H1 (cell line): ENCODE results near the gene KIF1C. TPM values are rescaled to one million over a fixed set of nuclear protein-coding genes. Genes with fewer than 3 reads are reported as not detected.
A peak's percentile ranks its signal among the peaks of the same experiment; 100 is the strongest.

ENCODE experiments used
- CTCF ChIA-PET: fragments of 300-600 bp; sonication (Branson Sonifier 250); formaldehyde crosslinking; loops from one replicate; lab custom pipeline; 2021; ENCODE audit not compliant: partially characterized antibody; lab: Charles Lee
- POLR2A ChIA-PET: fragments of 300-600 bp; sonication (Branson Sonifier 250); formaldehyde crosslinking; loops from one replicate; lab custom pipeline; 2021; ENCODE audit warnings: inconsistent platforms; ENCODE audit not compliant: partially characterized antibody; lab: Charles Lee
- DNase-seq, 2 experiments: peaks; one replicate each; pipeline versions ENCODE4 v3.0.0 to v3.0.0-alpha.2; 2010 to 2022; ENCODE audit warnings: low spot score in 2 of 2, low read depth in 1 of 2, mixed read lengths in 1 of 2
- FAIRE-seq: peaks from 2 replicates; lab custom pipeline; 2011; peaks lifted over from hg19 to GRCh38; lab: Jason Lieb, UNC
- H2AFZ ChIP-seq: 2 replicates; pipeline ENCODE4 v1.8.1; 2012; ENCODE audit warnings: low read length, inconsistent platforms
- H2AK5ac ChIP-seq: 2 replicates; pipeline ENCODE4 v1.6.1; 2013; ENCODE audit warnings: low read depth, low read length
- H2BK120ac ChIP-seq: replicated peaks from 2 replicates; pipeline ENCODE3; 2013; ENCODE audit warnings: low read depth, low read length, inconsistent platforms
- H2BK12ac ChIP-seq: 2 replicates; pipeline ENCODE4 v1.6.1; 2013; ENCODE audit warnings: low read depth, low read length
- H2BK15ac ChIP-seq: 2 replicates; pipeline ENCODE4 v1.6.1; 2013; ENCODE audit warnings: low read length
- H2BK20ac ChIP-seq: 2 replicates; pipeline ENCODE4 v1.6.1; 2013; ENCODE audit warnings: low read length
- H2BK5ac ChIP-seq: 2 replicates; pipeline ENCODE4 v1.6.1; 2013; ENCODE audit warnings: low read depth, low read length
- H3K14ac ChIP-seq: 2 replicates; pipeline ENCODE4 v1.6.1; 2013; ENCODE audit warnings: inconsistent platforms; ENCODE audit not compliant: insufficient read length
- H3K18ac ChIP-seq: 2 replicates; pipeline ENCODE4 v1.6.1; 2013; ENCODE audit warnings: low read length; ENCODE audit errors: extremely low read depth
- H3K23ac ChIP-seq: 2 replicates; pipeline ENCODE4 v1.6.1; 2013; ENCODE audit warnings: inconsistent platforms; ENCODE audit not compliant: insufficient read length
- H3K23me2 ChIP-seq: 2 replicates; pipeline ENCODE4 v1.6.1; 2013; ENCODE audit warnings: low read depth, low read length
- H3K27ac ChIP-seq: 2 replicates; pipeline ENCODE4 v1.6.1; 2011; ENCODE audit warnings: low read depth, low read length, inconsistent platforms
- H3K27me3 ChIP-seq, 4 experiments: replicated peaks in 1 of 4; 1 replicate in 1 of 4; 2 replicates in 3 of 4; pipeline versions ENCODE4 v1.6.1 to v1.8.1; 2011 to 2013; ENCODE audit warnings: low read length in 3 of 4, mild to moderate bottlenecking in 3 of 4, inconsistent platforms in 2 of 4, mixed read lengths in 2 of 4, moderate library complexity in 1 of 4; ENCODE audit not compliant: control insufficient read depth in 3 of 4, insufficient read depth in 3 of 4; ENCODE audit errors: extremely low read depth in 1 of 4
- H3K36me3 ChIP-seq, 4 experiments: 2 replicates each; pipeline versions ENCODE4 v1.6.1 to v1.8.1; 2011 to 2013; ENCODE audit warnings: mild to moderate bottlenecking in 4 of 4, low read length in 3 of 4, moderate library complexity in 2 of 4, control low read depth in 1 of 4, inconsistent platforms in 1 of 4; ENCODE audit not compliant: insufficient read depth in 4 of 4, control insufficient read depth in 2 of 4
- H3K4ac ChIP-seq: replicated peaks from 2 replicates; pipeline ENCODE3; 2013; ENCODE audit warnings: low read length, low read depth, mixed read lengths, inconsistent platforms; ENCODE audit not compliant: insufficient read length
- H3K4me1 ChIP-seq, 4 experiments: replicated peaks in 1 of 4; 1 replicate in 1 of 4; 2 replicates in 3 of 4; pipeline versions ENCODE4 v1.6.1 to v1.8.1; 2011 to 2013; ENCODE audit warnings: low read length in 3 of 4, inconsistent platforms in 2 of 4, mixed read lengths in 1 of 4; ENCODE audit not compliant: insufficient read depth in 4 of 4, control insufficient read depth in 3 of 4
- H3K4me2 ChIP-seq, 2 experiments: 2 replicates each; pipeline versions ENCODE4 v1.6.1 to v1.8.1; 2011 to 2013; ENCODE audit warnings: low read depth in 2 of 2, low read length in 2 of 2, control low read depth in 1 of 2, inconsistent platforms in 1 of 2, mild to moderate bottlenecking in 1 of 2; ENCODE audit not compliant: insufficient read depth in 1 of 2
- H3K4me3 ChIP-seq, 4 experiments: fragments of 200-600, 300-600 bp in 1 of 4; sonication (generic), shearing (Covaris generic), sonication (Bioruptor Twin) in 1 of 4; 2 replicates each; pipeline versions ENCODE4 v1.5.1 to v1.8.1; 2011 to 2016; ENCODE audit warnings: low read length in 4 of 4, low read depth in 3 of 4, control low read depth in 2 of 4, inconsistent platforms in 2 of 4, mild to moderate bottlenecking in 2 of 4, mixed read lengths in 1 of 4, moderate library complexity in 1 of 4; ENCODE audit not compliant: insufficient read depth in 2 of 4; ENCODE audit errors: extremely low read depth in 1 of 4
- H3K56ac ChIP-seq: replicated peaks from 2 replicates; pipeline ENCODE3; 2013; ENCODE audit warnings: low read depth, mild to moderate bottlenecking, mixed read lengths, low read length, inconsistent platforms; ENCODE audit not compliant: insufficient read length
- H3K79me1 ChIP-seq: 2 replicates; pipeline ENCODE4 v1.6.1; 2013; ENCODE audit warnings: low read depth, low read length, control low read depth
- H3K79me2 ChIP-seq, 2 experiments: 2 replicates each; pipeline versions ENCODE4 v1.6.1 to v1.8.1; 2012 to 2013; ENCODE audit warnings: low read length in 2 of 2, mild to moderate bottlenecking in 2 of 2, inconsistent platforms in 1 of 2; ENCODE audit not compliant: insufficient read depth in 2 of 2, control insufficient read depth in 1 of 2
- H3K9ac ChIP-seq, 4 experiments: replicated peaks in 1 of 4; 1 replicate in 1 of 4; 2 replicates in 3 of 4; pipeline versions ENCODE4 v1.6.1 to v1.8.1; 2011 to 2013; ENCODE audit warnings: low read depth in 3 of 4, low read length in 3 of 4, control low read depth in 2 of 4, mild to moderate bottlenecking in 2 of 4, moderate library complexity in 2 of 4, inconsistent platforms in 1 of 4; ENCODE audit errors: extremely low read depth in 1 of 4
- H3K9me3 ChIP-seq, 2 experiments: 2 replicates each; pipeline versions ENCODE4 v1.6.1 to v1.8.1; 2012 to 2013; ENCODE audit warnings: mild to moderate bottlenecking in 2 of 2, moderate library complexity in 2 of 2, control low read depth in 1 of 2, inconsistent platforms in 1 of 2, low read depth in 1 of 2, low read length in 1 of 2, mixed read lengths in 1 of 2; ENCODE audit not compliant: insufficient read depth in 2 of 2
- H4K20me1 ChIP-seq, 2 experiments: replicated peaks in 1 of 2; 2 replicates each; pipeline versions ENCODE3 to v1.8.1; 2011 to 2013; ENCODE audit warnings: inconsistent platforms in 2 of 2, low read length in 2 of 2, mild to moderate bottlenecking in 1 of 2; ENCODE audit not compliant: insufficient read depth in 2 of 2, control insufficient read depth in 1 of 2
- H4K5ac ChIP-seq: 2 replicates; pipeline ENCODE4 v1.6.1; 2013; ENCODE audit warnings: low read length, low read depth, mixed read lengths, inconsistent platforms; ENCODE audit not compliant: insufficient read length
- H4K8ac ChIP-seq: 2 replicates; pipeline ENCODE4 v1.8.0; 2013; ENCODE audit warnings: mild to moderate bottlenecking, moderate library complexity, low read length, inconsistent platforms; ENCODE audit not compliant: insufficient read depth; ENCODE audit errors: extremely low read depth
- H4K91ac ChIP-seq: replicated peaks from 2 replicates; pipeline ENCODE3; 2013; ENCODE audit warnings: low read length, mixed read lengths, inconsistent platforms; ENCODE audit not compliant: insufficient read length
- BACH1 ChIP-seq: IDR thresholded peaks from 2 replicates; pipeline ENCODE4 v1.6.1; 2012; ENCODE audit warnings: low read length, improper control_type of control experiment
- E2F6 ChIP-seq: IDR thresholded peaks from 2 replicates; pipeline ENCODE4 v1.6.1; 2012; ENCODE audit warnings: inconsistent platforms
- HDAC6 ChIP-seq: IDR thresholded peaks from one replicate; pipeline ENCODE4 v1.7.1; 2012; ENCODE audit warnings: low read depth, mild to moderate bottlenecking, inconsistent platforms, low read length, moderate library complexity
- JUND ChIP-seq: IDR thresholded peaks from 2 replicates; pipeline ENCODE4 v1.6.1; 2011; ENCODE audit warnings: mild to moderate bottlenecking, improper control_type of control experiment, low read length
- MAX ChIP-seq: IDR thresholded peaks from 2 replicates; pipeline ENCODE4 v1.6.1; 2012; ENCODE audit warnings: inconsistent platforms
- NRF1 ChIP-seq: IDR thresholded peaks from 2 replicates; pipeline ENCODE4 v1.6.1; 2011; ENCODE audit warnings: mild to moderate bottlenecking, low read depth, low read length, improper control_type of control experiment
- PHF8 ChIP-seq: fragments of 200-600 bp; sonication (generic); conservative IDR thresholded peaks from 2 replicates; pipeline ENCODE4 v1.7.1; 2012; ENCODE audit warnings: low read depth, mild to moderate bottlenecking, inconsistent platforms, low read length, moderate library complexity
- POLR2A ChIP-seq, 2 experiments: IDR thresholded peaks; 1 replicate in 1 of 2; 2 replicates in 1 of 2; pipeline ENCODE4 v1.6.1; 2011; ENCODE audit warnings: low read depth in 2 of 2, low read length in 2 of 2, mild to moderate bottlenecking in 2 of 2; ENCODE audit errors: control extremely low read depth in 1 of 2
- SRF ChIP-seq: IDR thresholded peaks from 2 replicates; pipeline ENCODE4 v1.6.1; 2011; ENCODE audit warnings: mild to moderate bottlenecking, low read depth, low read length, moderate library complexity
- TBP ChIP-seq: IDR thresholded peaks from 2 replicates; pipeline ENCODE4 v1.6.1; 2011; ENCODE audit warnings: low read depth, low read length, improper control_type of control experiment
- ZNF274 ChIP-seq: IDR thresholded peaks from 2 replicates; pipeline ENCODE4 v1.7.0; 2012; ENCODE audit warnings: low read length, borderline replicate concordance; ENCODE audit errors: extremely low read depth
- WGBS, 2 experiments: shearing (Covaris generic) in 1 of 2; methylation state at CpG; one replicate each; pipeline versions ENCODE4 v1.1.6 to v1.1.7; 2013 to 2015; ENCODE audit warnings: low lambda C conversion rate in 2 of 2, mixed read lengths in 2 of 2, inconsistent platforms in 1 of 2, low coverage in 1 of 2, missing lambda C conversion rate in 1 of 2; ENCODE audit not compliant: insufficient replicate concordance in 2 of 2, insufficient coverage in 1 of 2, insufficient read length in 1 of 2; ENCODE audit errors: extremely low coverage in 1 of 2, missing lambda C conversion rate in 1 of 2; 5-methylcytosine and 5-hydroxymethylcytosine counted together
- polyA plus RNA-seq, 7 experiments: library from polyadenylated mRNA; depleted of rRNA in 3 of 7; stranded (reverse) in 5 of 7; unstranded in 2 of 7; fragments of >200 nt in 5 of 7; fragments of 200-250 nt in 2 of 7; gene quantifications; 1 replicate in 5 of 7; 2 replicates in 1 of 7; 4 replicates in 1 of 7; pipeline versions ENCODE4 v1.2.1 to v1.2.3, GENCODE V29; 2011 to 2013; ENCODE audit warnings: missing spikeins in 2 of 7, mixed read lengths in 2 of 7
- total RNA-seq: library from RNA; stranded (reverse); fragmentation: NEBNext Ultra II Directional; extraction: Animal tissue kit (Norgen Biotek cat#: 25700); gene quantifications from 2 replicates; pipeline ENCODE4 v1.2.1, GENCODE V29; 2021

The KIF1C gene
- total and polyA plus RNA-seq, 2 of the 8 experiments (the other 6 are each of a cell fraction or from before 2014, with no cell fraction given): 14.3 to 114 TPM

GRCh38 chr17:4949321-4950074 is 48.3 kb upstream of the KIF1C start:
- peak overlapping the region; percentile 46 for H3K4ac ChIP-seq
- H2BK12ac ChIP-seq: no peak overlapping the region
- WGBS, 2 experiments: 0% methylated on average over 20 of the region's 75 CpGs; no CpG with 5 or more reads in 1 of the 2 experiments
- no peak overlapping the region for H2BK20ac ChIP-seq
- FAIRE-seq (no peak), DNase-seq (peak in 1 of 2 experiments; percentile 85)
- H3K27me3 ChIP-seq: no peaks in the 10 kb centered on the region
- peak overlapping the region; percentile 97 for H4K5ac ChIP-seq
- H3K23me2 ChIP-seq: peaks cover 14% of the 10 kb centered on the region
- peak overlapping the region; percentile 96 for H4K91ac ChIP-seq
- H3K4me2 ChIP-seq: peak overlapping the region; percentile 87 to 95
- H3K14ac ChIP-seq: no peak overlapping the region
- ChIA-PET POLR2A (interaction anchor here (0.6 to 32.4 kb wide), 16 partner anchors 2 to 339 kb away, joined by 3 to 987 read pairs (median 8); partner anchors contain the start of genes CAMTA2, ENO3, GP1BA and INCA1), CTCF (interaction anchor here (1.3 to 2.1 kb wide), 2 partner anchors 9 to 20 kb away, joined by 3 to 5 read pairs; partner anchors contain the start of genes RNF167 and SLC25A11)
- peak overlapping the region; percentile 97 for H3K18ac ChIP-seq
- H2BK5ac ChIP-seq: peak overlapping the region; percentile 94
- peaks cover 8 to 35% of the 10 kb centered on the region in 2 experiments for H3K79me2 ChIP-seq
- 0 out of 2 replicates have a peak, but pooled peaks cover 2% of the 10 kb centered on the region for H3K79me1 ChIP-seq
- H3K9ac ChIP-seq: peak overlapping the region; percentile 57 to 80 (median 76)
- H3K56ac ChIP-seq: peak overlapping the region; percentile 93
- H2AK5ac ChIP-seq: no peak overlapping the region
- peaks cover 16 to 18% of the 10 kb centered on the region in 2 experiments for H4K20me1 ChIP-seq
- H3K27ac ChIP-seq: peak overlapping the region; percentile 94
- peaks cover 4 to 17% (median 12%) of the 10 kb centered on the region in 4 experiments for H3K4me1 ChIP-seq
- H2BK120ac ChIP-seq: no peak overlapping the region
- peak overlapping the region; percentile 93 for H4K8ac ChIP-seq
- H2AFZ ChIP-seq: no peak overlapping the region
- no peaks in the 10 kb centered on the region for H3K9me3 ChIP-seq
- H3K23ac ChIP-seq: no peak overlapping the region
- H3K36me3 ChIP-seq: peaks cover under 1 to 26% (median 19%) of the 10 kb centered on the region in 4 experiments
- peak overlapping the region; percentile 81; the same call in 1 of the 2 replicates for H2BK15ac ChIP-seq
- peak overlapping the region; percentile 87 to 99 (median 96) for H3K4me3 ChIP-seq
- peak; percentile 84 for TF ChIP-seq MAX
- peak; percentile 46 for TF ChIP-seq BACH1
- TF ChIP-seq E2F6: peak; percentile 81
- peak; percentile 44 for TF ChIP-seq PHF8
- TF ChIP-seq HDAC6: no peak
- TF ChIP-seq TBP: peak; percentile 68
- no peak for TF ChIP-seq ZNF274
- TF ChIP-seq SRF: no peak
- TF ChIP-seq JUND: no peak
- no peak for TF ChIP-seq NRF1
- TF ChIP-seq POLR2A (IDR thresholded peaks at IDR 0.05; ENCODE audit: control extremely low read depth in 1 of 2, low read depth in 2 of 2, low read length in 2 of 2): peak in 1 of 2 experiments; percentile 41; a peak in 2 of 3 replicates
